ENCODE data around the gene RHOG.

Gene RHOG

DNA sequence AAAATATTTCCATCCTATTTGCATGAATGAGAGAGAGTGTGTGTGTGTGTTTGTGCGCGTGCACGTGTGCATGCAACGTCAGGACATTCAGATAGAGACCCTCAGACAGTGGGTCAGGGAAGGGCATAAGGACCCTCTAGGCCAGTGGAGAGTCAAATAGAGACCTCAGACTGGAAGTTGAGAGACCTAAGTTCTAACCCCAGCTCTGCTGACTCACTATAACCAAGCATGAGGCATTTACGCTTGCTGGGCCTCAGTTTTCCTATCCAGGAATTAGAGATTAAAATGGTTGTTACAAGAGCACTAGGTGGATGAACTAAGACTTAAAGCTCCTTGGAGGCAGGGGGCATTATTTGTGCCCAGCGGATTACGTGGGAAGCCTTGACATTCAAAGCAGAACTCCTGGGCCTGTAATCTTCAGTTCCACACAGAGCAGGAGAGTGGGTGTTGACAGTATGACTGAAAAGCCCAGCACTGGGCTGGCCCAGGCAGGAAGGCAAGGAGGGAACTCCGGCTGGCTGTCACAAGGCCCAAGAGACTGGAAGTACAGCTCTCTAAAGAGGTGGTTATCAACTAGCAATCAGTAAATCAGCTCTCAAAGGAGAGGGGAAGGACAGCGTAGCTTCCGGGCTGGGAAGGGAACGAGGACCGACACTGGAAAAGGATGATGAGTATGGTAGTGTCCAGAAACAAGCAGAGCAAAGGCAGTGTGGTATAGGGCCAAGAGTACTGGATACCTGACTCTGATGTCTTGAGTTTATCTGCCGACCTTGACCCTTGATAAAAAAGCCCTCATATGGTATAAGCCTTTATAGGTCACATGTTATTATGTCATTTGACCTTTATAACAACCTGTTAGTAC lies 9.2 kb downstream of the RHOG start:
- Mint-ChIP-seq H3K4me3 (no peak overlapping the region), H3K9me3 (no peaks in the 10 kb centered on the region), H3K27me3 (ENCODE audit: low read depth, poor library complexity) (no peaks in the 10 kb centered on the region), H3K36me3 (ENCODE audit: low read depth) (peaks cover 48% of the 10 kb centered on the region), H3K4me1 (peaks cover 25% of the 10 kb centered on the region), H3K27ac (peak overlapping the region; percentile 91)
- DNase-seq, result no peak
- no peak for TF ChIP-seq CTCF (IDR thresholded peaks at IDR 0.05)

DNA sequence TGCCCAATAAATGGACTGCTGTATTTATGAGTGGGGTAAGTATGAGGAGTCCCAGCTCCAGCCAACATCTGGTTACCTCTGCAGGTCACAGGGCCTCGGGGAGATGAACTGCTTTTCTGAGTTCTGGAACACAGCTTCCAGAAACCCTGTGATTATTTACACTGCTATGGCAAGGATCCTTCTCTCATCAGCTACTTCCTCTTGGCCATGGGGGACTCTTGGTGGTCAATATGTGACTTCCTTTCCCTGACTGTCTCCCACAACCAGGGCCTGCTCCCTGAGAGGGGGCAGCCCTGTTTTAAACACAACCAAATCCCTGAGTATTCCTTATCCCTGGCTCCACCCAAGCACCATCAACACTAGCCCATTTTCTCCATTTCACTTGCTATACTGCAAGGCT lies 10.0 kb downstream of the RHOG start:
- H3K27ac Mint-ChIP-seq, result peak overlapping the region; percentile 75
- H3K9me3 Mint-ChIP-seq, result no peaks in the 10 kb centered on the region
- no peaks in the 10 kb centered on the region for H3K27me3 Mint-ChIP-seq (ENCODE audit: low read depth, poor library complexity)
- peaks cover 31% of the 10 kb centered on the region for H3K4me1 Mint-ChIP-seq
- H3K4me3 Mint-ChIP-seq, result no peak overlapping the region
- peaks cover 57% of the 10 kb centered on the region for H3K36me3 Mint-ChIP-seq (ENCODE audit: low read depth)
- no peak for TF ChIP-seq CTCF (IDR thresholded peaks at IDR 0.05)
- DNase-seq, result no peak

DNA sequence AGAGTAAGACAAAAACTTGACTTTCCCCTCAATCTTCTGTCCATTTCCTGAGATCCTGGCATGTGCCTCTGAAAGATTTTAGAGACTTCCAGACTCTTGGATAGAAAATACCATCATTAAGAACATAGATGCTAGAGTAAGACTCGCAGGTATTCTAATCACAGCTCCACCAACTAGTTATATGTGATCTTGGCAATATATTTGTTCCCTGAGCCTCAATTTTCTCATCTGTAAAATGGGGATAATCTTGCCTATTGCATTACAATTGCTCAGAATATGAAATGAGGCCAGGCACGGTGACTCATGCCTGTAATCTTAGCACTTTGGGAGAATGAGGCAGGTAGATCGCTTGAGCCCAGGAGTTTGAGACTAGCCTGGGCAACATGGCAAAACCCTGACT lies 10.7 kb downstream of the RHOG start:
- no peak overlapping the region for H3K4me3 Mint-ChIP-seq

GRCh38 chr11:3827434-3828186 lies 13.1 kb downstream of the RHOG start:
- H3K4me1 Mint-ChIP-seq, result peaks cover 37% of the 10 kb centered on the region
- no peak overlapping the region for H3K4me3 Mint-ChIP-seq
- no peak for DNase-seq
- peak overlapping the region; percentile 68 for H3K27ac Mint-ChIP-seq
- peaks cover 69% of the 10 kb centered on the region for H3K36me3 Mint-ChIP-seq (ENCODE audit: low read depth)
- TF ChIP-seq CTCF (IDR thresholded peaks at IDR 0.05), result no peak
- no peaks in the 10 kb centered on the region for H3K9me3 Mint-ChIP-seq
- no peaks in the 10 kb centered on the region for H3K27me3 Mint-ChIP-seq (ENCODE audit: low read depth, poor library complexity)

More for the DNA sequence above, 10.7 kb downstream of the RHOG start:
- Mint-ChIP-seq H3K4me1 (peaks cover 31% of the 10 kb centered on the region), H3K27ac (no peak overlapping the region), H3K9me3 (no peaks in the 10 kb centered on the region), H3K27me3 (ENCODE audit: low read depth, poor library complexity) (no peaks in the 10 kb centered on the region), H3K36me3 (ENCODE audit: low read depth) (peaks cover 53% of the 10 kb centered on the region)
- no peak for TF ChIP-seq CTCF (IDR thresholded peaks at IDR 0.05)
- no peak for DNase-seq

DNA sequence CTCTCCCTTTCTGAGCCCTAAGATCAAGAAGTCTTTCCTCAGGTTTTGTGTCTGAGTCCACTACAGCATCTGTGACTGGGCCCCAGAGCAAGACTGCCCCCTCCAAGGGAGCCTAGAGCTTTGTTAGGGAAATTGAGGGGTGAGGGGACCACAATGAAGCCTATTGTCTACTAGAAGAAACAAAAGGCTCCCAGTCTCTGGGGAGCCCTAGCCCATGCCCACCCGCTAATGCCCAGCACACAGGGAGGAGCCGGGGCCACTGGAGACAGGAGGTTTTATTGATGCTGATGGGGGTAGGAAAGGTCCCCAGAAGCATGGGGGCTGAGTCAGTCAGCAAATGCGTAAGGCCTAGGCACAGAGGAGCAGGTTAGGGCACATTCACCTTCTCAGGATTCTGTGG lies 14.0 kb downstream of the RHOG start:
- H3K9me3 Mint-ChIP-seq, result no peaks in the 10 kb centered on the region
- no peaks in the 10 kb centered on the region for H3K27me3 Mint-ChIP-seq (ENCODE audit: low read depth, poor library complexity)
- H3K27ac Mint-ChIP-seq, result peak overlapping the region; percentile 75
- H3K4me3 Mint-ChIP-seq, result no peak overlapping the region
- peaks cover 69% of the 10 kb centered on the region for H3K36me3 Mint-ChIP-seq (ENCODE audit: low read depth)
- DNase-seq, result no peak
- no peak for TF ChIP-seq CTCF (IDR thresholded peaks at IDR 0.05)
- H3K4me1 Mint-ChIP-seq, result peaks cover 37% of the 10 kb centered on the region
